Esophagus muscularis mucosa (tissue), 3 donors: ENCODE data around the gene CCRL2.

Source experiments
- CTCF ChIP-seq, 3 experiments: fragments of 200-600 bp in 2 of 3; fragments of 450-650 bp in 1 of 3; sonication (generic) in 2 of 3; IDR thresholded peaks; one replicate each; pipeline ENCODE4 v1.5.1; 2017 to 2019; ENCODE audit warnings: antibody characterized with exemption in 3 of 3, mild to moderate bottlenecking in 2 of 3, moderate library complexity in 1 of 3
- POLR2A ChIP-seq: fragments of 450-650 bp; IDR thresholded peaks from one replicate; pipeline ENCODE4 v1.6.1; 2017; ENCODE audit warnings: antibody characterized with exemption, moderate library complexity, mild to moderate bottlenecking, low read depth

- TF ChIP-seq CTCF (IDR thresholded peaks at IDR 0.05) (no peak), POLR2A (no peak)
Measured at GRCh38 chr3:46447228-46447985, 40.3 kb downstream of the CCRL2 start.
